ENCODE results near the gene NBAS. TPM values are rescaled to one million over a fixed set of nuclear protein-coding genes. Genes with fewer than 3 reads are reported as not detected.

The NBAS gene
- total and polyA plus RNA-seq, 2 of the 13 experiments (the other 11 are each of a cell fraction or from before 2014, with no cell fraction given), result 33.6 to 58.7 TPM

DNA sequence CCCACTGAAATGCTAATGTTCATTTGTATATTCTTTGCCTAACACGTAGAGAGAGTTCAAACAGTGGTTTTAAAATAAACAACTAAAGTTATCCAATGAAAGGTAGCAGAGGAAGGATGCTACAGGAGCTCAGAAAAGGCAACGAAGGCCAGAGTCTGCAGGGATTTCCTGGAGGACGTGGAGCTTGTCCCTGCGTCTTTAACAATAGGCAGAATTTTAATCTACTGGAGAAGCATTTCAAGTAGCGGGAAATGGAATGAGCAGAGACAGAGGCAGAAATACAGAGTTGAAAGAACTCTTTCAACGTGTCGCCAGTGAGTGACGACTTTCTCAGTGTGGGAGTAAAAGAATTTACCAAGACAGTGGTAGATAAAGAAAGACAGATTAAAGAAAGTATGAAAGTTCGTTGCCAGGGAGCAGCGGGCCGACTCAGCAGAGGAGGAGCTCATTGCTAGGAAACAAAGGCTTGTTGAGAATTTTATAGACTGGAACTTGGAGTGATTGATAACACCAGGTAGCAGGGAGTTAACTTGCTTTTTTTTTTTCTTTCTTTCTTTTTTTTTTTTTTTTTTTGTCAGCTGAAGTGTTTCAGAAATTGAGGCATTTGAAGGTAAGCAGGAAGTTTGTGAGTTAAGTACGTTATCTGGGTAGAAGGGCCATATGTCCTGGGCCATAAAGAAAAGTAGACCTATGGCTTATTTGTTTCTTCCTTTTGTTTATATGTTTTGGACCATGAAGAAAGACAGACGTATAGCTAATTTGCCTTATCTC is 625 bp upstream of the NBAS start (continued):
- TF ChIP-seq ZBTB40 (IDR thresholded peaks at IDR 0.05), result no peak
- TF ChIP-seq ZBTB40 (CRISPR knock-in tag; IDR thresholded peaks at IDR 0.05), result no peak
- no peak for TF ChIP-seq CEBPB (IDR thresholded peaks at IDR 0.05; ENCODE audit: borderline replicate concordance, low read depth, low read length)
- TF ChIP-seq ZNF639 (CRISPR knock-in tag; conservative IDR thresholded peaks at IDR 0.05), result 0 out of 2 replicates have a peak, but pooled peaks have one; percentile 9
- TF ChIP-seq BCL6 (CRISPR knock-in tag; IDR thresholded peaks at IDR 0.05), result 0 out of 2 replicates have a peak, but pooled peaks have one; percentile 0
- TF ChIP-seq ZFP62 (CRISPR knock-in tag; IDR thresholded peaks at IDR 0.05), result no peak
- TF ChIP-seq NFRKB (IDR thresholded peaks at IDR 0.05), result no peak
- no peak for TF ChIP-seq ZNF572 (CRISPR knock-in tag; IDR thresholded peaks at IDR 0.05)
- 0 out of 2 replicates have a peak, but pooled peaks have one; percentile 17 for TF ChIP-seq SATB2 (CRISPR knock-in tag; IDR thresholded peaks at IDR 0.05)
- TF ChIP-seq MIER3 (CRISPR knock-in tag; IDR thresholded peaks at IDR 0.05; ENCODE audit: borderline replicate concordance), result no peak
- TF ChIP-seq TCF7L2 (IDR thresholded peaks at IDR 0.05; ENCODE audit: low read depth, low read length), result no peak
- TF ChIP-seq, protein P1, sequence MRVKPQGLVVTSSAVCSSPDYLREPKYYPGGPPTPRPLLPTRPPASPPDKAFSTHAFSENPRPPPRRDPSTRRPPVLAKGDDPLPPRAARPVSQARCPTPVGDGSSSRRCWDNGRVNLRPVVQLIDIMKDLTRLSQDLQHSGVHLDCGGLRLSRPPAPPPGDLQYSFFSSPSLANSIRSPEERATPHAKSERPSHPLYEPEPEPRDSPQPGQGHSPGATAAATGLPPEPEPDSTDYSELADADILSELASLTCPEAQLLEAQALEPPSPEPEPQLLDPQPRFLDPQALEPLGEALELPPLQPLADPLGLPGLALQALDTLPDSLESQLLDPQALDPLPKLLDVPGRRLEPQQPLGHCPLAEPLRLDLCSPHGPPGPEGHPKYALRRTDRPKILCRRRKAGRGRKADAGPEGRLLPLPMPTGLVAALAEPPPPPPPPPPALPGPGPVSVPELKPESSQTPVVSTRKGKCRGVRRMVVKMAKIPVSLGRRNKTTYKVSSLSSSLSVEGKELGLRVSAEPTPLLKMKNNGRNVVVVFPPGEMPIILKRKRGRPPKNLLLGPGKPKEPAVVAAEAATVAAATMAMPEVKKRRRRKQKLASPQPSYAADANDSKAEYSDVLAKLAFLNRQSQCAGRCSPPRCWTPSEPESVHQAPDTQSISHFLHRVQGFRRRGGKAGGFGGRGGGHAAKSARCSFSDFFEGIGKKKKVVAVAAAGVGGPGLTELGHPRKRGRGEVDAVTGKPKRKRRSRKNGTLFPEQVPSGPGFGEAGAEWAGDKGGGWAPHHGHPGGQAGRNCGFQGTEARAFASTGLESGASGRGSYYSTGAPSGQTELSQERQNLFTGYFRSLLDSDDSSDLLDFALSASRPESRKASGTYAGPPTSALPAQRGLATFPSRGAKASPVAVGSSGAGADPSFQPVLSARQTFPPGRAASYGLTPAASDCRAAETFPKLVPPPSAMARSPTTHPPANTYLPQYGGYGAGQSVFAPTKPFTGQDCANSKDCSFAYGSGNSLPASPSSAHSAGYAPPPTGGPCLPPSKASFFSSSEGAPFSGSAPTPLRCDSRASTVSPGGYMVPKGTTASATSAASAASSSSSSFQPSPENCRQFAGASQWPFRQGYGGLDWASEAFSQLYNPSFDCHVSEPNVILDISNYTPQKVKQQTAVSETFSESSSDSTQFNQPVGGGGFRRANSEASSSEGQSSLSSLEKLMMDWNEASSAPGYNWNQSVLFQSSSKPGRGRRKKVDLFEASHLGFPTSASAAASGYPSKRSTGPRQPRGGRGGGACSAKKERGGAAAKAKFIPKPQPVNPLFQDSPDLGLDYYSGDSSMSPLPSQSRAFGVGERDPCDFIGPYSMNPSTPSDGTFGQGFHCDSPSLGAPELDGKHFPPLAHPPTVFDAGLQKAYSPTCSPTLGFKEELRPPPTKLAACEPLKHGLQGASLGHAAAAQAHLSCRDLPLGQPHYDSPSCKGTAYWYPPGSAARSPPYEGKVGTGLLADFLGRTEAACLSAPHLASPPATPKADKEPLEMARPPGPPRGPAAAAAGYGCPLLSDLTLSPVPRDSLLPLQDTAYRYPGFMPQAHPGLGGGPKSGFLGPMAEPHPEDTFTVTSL (CRISPR knock-in tag; IDR thresholded peaks at IDR 0.05; ENCODE audit: borderline replicate concordance), result no peak
- TF ChIP-seq ELF4 (CRISPR knock-in tag; IDR thresholded peaks at IDR 0.05; ENCODE audit: borderline replicate concordance), result no peak

Data from HepG2 (cell line).